ENCODE measurements around the gene CCM2. TPM values are rescaled to one million over a fixed set of nuclear protein-coding genes. Genes with fewer than 3 reads are reported as not detected.
"Not testable (repeated sequence)": the region's sequence is repeated elsewhere in the genome, so short reads cannot be mapped to it uniquely, and the experiment has no call there.

Gene CCM2
- total and polyA plus RNA-seq, 7 donors: 28.1 to 54.2 (median 34.1) TPM

GRCh38 chr7:44987996-44988395 is 12.0 kb upstream of the CCM2 start:
- Histone ChIP-seq H3K27me3 (no peaks in the 10 kb centered on the region), H3K27ac (no peak overlapping the region), H3K4me1 (peaks cover 0 to 25% (median 16%) of the 10 kb centered on the region in 4 donors), H3K9me3 (no peaks in the 10 kb centered on the region), H3K4me3 (no peak overlapping the region), H3K36me3 (peaks cover 0 to 26% (median 16%) of the 10 kb centered on the region in 4 donors)
- 83 to 86% methylated on average over 10 of the region's 10 CpGs for WGBS, 2 donors
- intact Hi-C loops (cut with DNase I): loop anchor here (5.0 to 10.0 kb wide), 2 partner anchors 403 to 1406 kb away; partner anchors contain the start of genes STK17A and TMED4
- no peak for DNase-seq
- TF ChIP-seq POLR2A (IDR thresholded peaks at IDR 0.05) (no peak), CTCF (IDR thresholded peaks at IDR 0.05) (no peak), EP300 (IDR thresholded peaks at IDR 0.05) (no peak), POLR2AphosphoS5 (IDR thresholded peaks at IDR 0.05) (no peak)

- intact Hi-C loops (cut with DNase I): loop anchor here (5.0 to 10.0 kb wide), 2 partner anchors 404 to 1406 kb away; partner anchors contain the start of genes STK17A and TMED4
- TF ChIP-seq EP300 (IDR thresholded peaks at IDR 0.05): no peak
- no peak for TF ChIP-seq POLR2A (IDR thresholded peaks at IDR 0.05)
- TF ChIP-seq CTCF (IDR thresholded peaks at IDR 0.05): no peak
- TF ChIP-seq POLR2AphosphoS5 (IDR thresholded peaks at IDR 0.05): no peak
- H3K9me3 ChIP-seq: no peaks in the 10 kb centered on the region
- no peaks in the 10 kb centered on the region for H3K27me3 ChIP-seq
- peaks cover 0 to 25% (median 16%) of the 10 kb centered on the region in 4 donors for H3K4me1 ChIP-seq
- no peak overlapping the region for H3K4me3 ChIP-seq
- DNase-seq: no peak
- WGBS, 2 donors: 94% methylated on average over 4 of the region's 4 CpGs
- H3K27ac ChIP-seq: no peak overlapping the region
- peaks cover 0 to 19% (median 9%) of the 10 kb centered on the region in 4 donors for H3K36me3 ChIP-seq
Measured at GRCh38 chr7:44988701-44989100, 11.3 kb upstream of the CCM2 start.

GRCh38 chr7:44989132-44989531 is 10.9 kb upstream of the CCM2 start:
- DNase-seq: no peak
- peaks cover 0 to 15% (median 6%) of the 10 kb centered on the region in 4 donors for H3K36me3 ChIP-seq
- intact Hi-C loops (cut with DNase I): loop anchor here (5.0 to 10.0 kb wide), 2 partner anchors 404 to 1407 kb away; partner anchors contain the start of genes STK17A and TMED4
- H3K4me3 ChIP-seq: no peak overlapping the region
- H3K4me1 ChIP-seq: peaks cover 0 to 25% (median 16%) of the 10 kb centered on the region in 4 donors
- H3K27ac ChIP-seq: no peak overlapping the region
- TF ChIP-seq EP300 (IDR thresholded peaks at IDR 0.05) (no peak), POLR2A (IDR thresholded peaks at IDR 0.05) (no peak), CTCF (IDR thresholded peaks at IDR 0.05) (no peak), POLR2AphosphoS5 (IDR thresholded peaks at IDR 0.05) (no peak)
- no peaks in the 10 kb centered on the region for H3K9me3 ChIP-seq
- no peaks in the 10 kb centered on the region for H3K27me3 ChIP-seq
- WGBS, 2 donors: 94 to 95% methylated on average over 3 of the region's 3 CpGs

GRCh38 chr7:44990109-44991023 is 9.6 kb upstream of the CCM2 start:
- TF ChIP-seq CTCF (IDR thresholded peaks at IDR 0.05) (no peak), EP300 (IDR thresholded peaks at IDR 0.05) (no peak), POLR2A (IDR thresholded peaks at IDR 0.05) (no peak), POLR2AphosphoS5 (IDR thresholded peaks at IDR 0.05) (no peak)
- Histone ChIP-seq H3K27me3 (no peaks in the 10 kb centered on the region), H3K36me3 (peaks cover 0 to 2% (median 0%) of the 10 kb centered on the region in 4 donors), H3K27ac (no peak overlapping the region), H3K9me3 (no peaks in the 10 kb centered on the region), H3K4me3 (no peak overlapping the region), H3K4me1 (peaks cover 0 to 19% (median 13%) of the 10 kb centered on the region in 4 donors)
- intact Hi-C loops (cut with DNase I): no loop called here
- 84 to 87% methylated on average over 9 of the region's 9 CpGs for WGBS, 2 donors
- no peak for DNase-seq

- H3K4me3 ChIP-seq; H3K27me3 ChIP-seq; H3K27ac ChIP-seq; intact Hi-C loops (cut with DNase I); H3K36me3 ChIP-seq; H3K9me3 ChIP-seq; DNase-seq; H3K4me1 ChIP-seq: not testable (repeated sequence)
- 87 to 90% methylated on average over 20 of the region's 21 CpGs for WGBS, 2 donors
Measured at GRCh38 chr7:44992004-44992795, 7.8 kb upstream of the CCM2 start.
